Adipocyte (in vitro differentiated cells): ENCODE measurements around the gene FGD2.

ENCODE experiments used
- DNase-seq: peaks from one replicate; pipeline ENCODE4 v3.0.0-alpha.2; 2015; ENCODE audit warnings: low read depth
- H3K27me3 ChIP-seq: replicated peaks from 2 replicates; pipeline ENCODE4 v1.7.0; 2013; ENCODE audit warnings: mild to moderate bottlenecking, low read length, moderate library complexity; ENCODE audit not compliant: control insufficient read depth, insufficient read depth
- H3K36me3 ChIP-seq: 2 replicates; pipeline ENCODE4 v1.7.0; 2013; ENCODE audit warnings: low read length, mild to moderate bottlenecking, moderate library complexity; ENCODE audit not compliant: control insufficient read depth, insufficient read depth, severe bottlenecking
- H3K4me1 ChIP-seq: 2 replicates; pipeline ENCODE4 v1.7.0; 2013; ENCODE audit warnings: mild to moderate bottlenecking, low read length, moderate library complexity; ENCODE audit not compliant: control insufficient read depth, insufficient read depth
- H3K4me3 ChIP-seq: 2 replicates; pipeline ENCODE4 v1.7.0; 2013; ENCODE audit warnings: mild to moderate bottlenecking, low read length, moderate library complexity
- H3K9ac ChIP-seq: 2 replicates; pipeline ENCODE4 v1.7.0; 2013; ENCODE audit warnings: mild to moderate bottlenecking, low read length, moderate library complexity
- H3K9me3 ChIP-seq: 2 replicates; pipeline ENCODE4 v1.7.0; 2013; ENCODE audit warnings: mild to moderate bottlenecking, low read length, moderate library complexity; ENCODE audit not compliant: control insufficient read depth

The FGD2 gene

DNA sequence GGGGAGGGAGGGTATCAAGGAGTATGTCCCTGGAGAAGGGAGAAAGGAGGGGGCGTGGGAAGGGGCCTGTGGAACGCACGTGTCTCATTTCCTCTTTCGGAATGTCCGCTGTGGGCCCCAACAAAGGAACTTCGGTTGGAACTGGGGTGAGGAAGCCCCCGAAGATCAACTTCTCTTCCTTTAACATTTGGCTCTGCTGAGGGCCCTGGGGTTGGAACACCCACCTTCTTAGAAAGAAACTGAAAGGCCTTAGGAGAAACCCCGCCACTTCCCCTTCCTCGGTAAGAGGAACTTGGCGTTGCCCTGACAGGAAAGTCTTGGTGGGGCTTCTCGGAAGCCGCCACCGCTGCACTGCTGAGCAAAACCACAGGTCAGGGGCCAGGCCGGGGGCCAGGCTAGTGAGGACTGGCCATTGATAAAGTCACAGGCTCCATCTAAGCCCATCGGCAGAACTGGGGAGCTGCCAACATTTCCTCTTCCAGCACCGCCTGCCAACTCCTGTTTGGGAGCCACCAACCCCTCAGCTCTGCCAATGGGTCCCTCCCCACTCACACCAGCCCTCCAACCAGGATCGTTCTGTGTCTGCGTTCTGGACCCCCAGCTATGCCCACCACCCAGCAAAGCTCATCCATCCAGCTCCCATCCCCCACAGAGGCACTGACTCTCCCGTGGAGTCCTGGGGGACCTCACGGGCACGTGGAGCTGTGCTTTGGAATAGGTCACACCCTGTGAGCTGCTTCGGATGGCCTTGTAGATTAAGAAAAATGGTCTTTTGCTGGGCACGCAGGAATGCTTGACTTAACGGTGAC is 44.8 kb downstream of the FGD2 start:
- no peak overlapping the region for H3K9ac ChIP-seq
- H3K9me3 ChIP-seq, result no peaks in the 10 kb centered on the region
- H3K4me3 ChIP-seq, result no peak overlapping the region
- peaks cover 6% of the 10 kb centered on the region for H3K4me1 ChIP-seq
- H3K27me3 ChIP-seq, result peaks cover 5% of the 10 kb centered on the region
- DNase-seq, result no peak
- no peaks in the 10 kb centered on the region for H3K36me3 ChIP-seq

- Histone ChIP-seq H3K4me3 (no peak overlapping the region), H3K9me3 (no peaks in the 10 kb centered on the region), H3K27me3 (peaks cover 5% of the 10 kb centered on the region), H3K9ac (no peak overlapping the region), H3K36me3 (no peaks in the 10 kb centered on the region), H3K4me1 (peaks cover 6% of the 10 kb centered on the region)
- no peak for DNase-seq
These were observed 45.3 kb downstream of the FGD2 start for GRCh38 chr6:37050854-37051137.

DNA sequence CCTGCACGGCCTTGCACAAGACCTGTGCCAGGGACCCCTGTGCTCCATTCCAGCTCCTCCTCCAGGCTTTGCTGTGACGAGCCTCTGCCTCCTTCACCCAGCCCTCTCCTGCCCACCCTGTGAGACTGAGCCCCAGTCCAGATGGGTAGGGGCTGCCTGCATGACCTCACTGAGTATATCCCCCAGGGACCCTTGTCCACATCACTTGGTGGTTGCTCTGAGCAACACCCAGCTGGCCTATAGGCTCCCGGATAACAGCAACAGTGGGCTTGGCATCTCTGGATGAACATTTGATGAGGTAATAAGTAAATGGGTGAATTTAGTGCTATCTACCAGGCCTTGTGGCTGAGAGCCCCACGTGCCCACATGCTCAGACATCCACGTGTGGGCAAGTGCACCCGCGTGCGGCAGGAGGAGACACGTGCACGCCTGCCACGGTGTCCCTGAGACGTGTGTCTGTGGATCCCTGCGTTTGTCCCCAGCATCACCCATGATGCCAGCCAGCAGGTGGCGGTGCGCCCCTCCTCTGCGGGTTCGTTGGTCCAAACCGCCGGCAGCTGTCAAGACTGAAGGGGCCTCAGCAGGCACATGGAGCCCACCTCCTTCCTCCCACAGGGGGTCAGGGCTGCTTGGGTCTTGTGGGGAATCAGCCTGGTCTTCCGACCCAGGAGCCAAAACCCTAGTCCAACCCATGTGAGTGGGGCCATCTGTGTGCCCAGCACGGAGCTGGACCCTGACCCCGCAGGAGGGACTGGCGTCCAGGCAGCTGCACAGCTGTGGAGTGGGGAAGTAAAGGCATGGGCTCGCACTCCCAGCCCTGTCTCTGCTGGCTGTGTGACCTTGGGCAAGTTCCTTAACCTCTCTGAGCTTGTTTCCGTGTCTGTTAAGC is 45.9 kb downstream of the FGD2 start:
- H3K27me3 ChIP-seq, result peaks cover 5% of the 10 kb centered on the region
- no peak overlapping the region for H3K4me3 ChIP-seq
- no peaks in the 10 kb centered on the region for H3K9me3 ChIP-seq
- H3K4me1 ChIP-seq, result peaks cover 6% of the 10 kb centered on the region
- no peak overlapping the region for H3K9ac ChIP-seq
- H3K36me3 ChIP-seq, result no peaks in the 10 kb centered on the region
- peak; percentile 94 for DNase-seq

- no peak overlapping the region for H3K4me3 ChIP-seq
- peaks cover 6% of the 10 kb centered on the region for H3K4me1 ChIP-seq
- no peak for DNase-seq
- H3K36me3 ChIP-seq, result no peaks in the 10 kb centered on the region
- peaks cover 5% of the 10 kb centered on the region for H3K27me3 ChIP-seq
- no peak overlapping the region for H3K9ac ChIP-seq
- H3K9me3 ChIP-seq, result no peaks in the 10 kb centered on the region
These were observed 46.7 kb downstream of the FGD2 start for GRCh38 chr6:37052027-37052628.

- Histone ChIP-seq H3K9ac (no peak overlapping the region), H3K9me3 (no peaks in the 10 kb centered on the region), H3K27me3 (no peaks in the 10 kb centered on the region), H3K4me1 (peaks cover 15% of the 10 kb centered on the region), H3K4me3 (no peak overlapping the region), H3K36me3 (no peaks in the 10 kb centered on the region)
- DNase-seq, result no peak
These were observed 48.2 kb downstream of the FGD2 start for GRCh38 chr6:37053683-37054082.

- no peaks in the 10 kb centered on the region for H3K27me3 ChIP-seq
- no peak overlapping the region for H3K9ac ChIP-seq
- peaks cover 19% of the 10 kb centered on the region for H3K4me1 ChIP-seq
- H3K4me3 ChIP-seq, result no peak overlapping the region
- H3K9me3 ChIP-seq, result no peaks in the 10 kb centered on the region
- no peak for DNase-seq
- no peaks in the 10 kb centered on the region for H3K36me3 ChIP-seq
These were observed 48.7 kb downstream of the FGD2 start for GRCh38 chr6:37054171-37054570.

DNA sequence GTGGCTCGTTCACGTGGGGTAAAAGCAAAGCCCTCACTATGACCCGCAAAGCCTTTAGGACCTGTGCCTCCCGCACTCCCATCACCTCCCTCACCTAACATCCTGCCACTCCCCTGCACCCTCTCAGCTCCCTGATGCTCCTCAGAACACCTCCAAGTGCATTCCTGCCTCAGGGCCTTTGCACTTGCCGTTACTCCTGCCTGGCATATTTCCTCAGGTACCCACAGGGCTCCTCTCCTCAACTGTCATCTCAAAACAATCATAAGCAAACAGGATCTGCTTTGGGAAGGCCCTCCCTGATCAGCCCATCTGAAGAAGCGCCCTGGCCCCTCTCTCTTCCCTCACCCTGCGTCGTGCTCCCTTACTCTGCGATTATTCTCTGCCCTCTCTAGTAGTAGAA is 49.1 kb downstream of the FGD2 start:
- no peak for DNase-seq
- no peaks in the 10 kb centered on the region for H3K27me3 ChIP-seq
- peaks cover 23% of the 10 kb centered on the region for H3K4me1 ChIP-seq
- H3K4me3 ChIP-seq, result no peak overlapping the region
- no peak overlapping the region for H3K9ac ChIP-seq
- no peaks in the 10 kb centered on the region for H3K36me3 ChIP-seq
- H3K9me3 ChIP-seq, result no peaks in the 10 kb centered on the region

DNA sequence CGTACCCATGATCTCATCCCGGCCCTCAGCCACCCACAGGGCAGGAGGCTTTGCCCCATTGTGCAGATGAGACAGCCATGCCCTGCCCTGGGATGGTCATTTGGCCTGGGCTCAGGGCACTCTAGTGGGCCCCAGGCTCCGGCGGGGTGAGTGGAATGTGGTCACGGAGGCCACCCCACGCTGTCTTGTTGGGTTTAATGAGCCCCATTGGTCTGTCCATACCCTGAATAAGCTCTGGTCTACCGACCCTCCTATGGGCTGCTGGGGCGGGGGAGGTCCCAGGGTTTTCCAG is 50.6 kb downstream of the FGD2 start:
- no peaks in the 10 kb centered on the region for H3K9me3 ChIP-seq
- no peaks in the 10 kb centered on the region for H3K36me3 ChIP-seq
- H3K4me3 ChIP-seq, result no peak overlapping the region
- H3K27me3 ChIP-seq, result no peaks in the 10 kb centered on the region
- peaks cover 31% of the 10 kb centered on the region for H3K4me1 ChIP-seq
- H3K9ac ChIP-seq, result no peak overlapping the region
- DNase-seq, result no peak

GRCh38 chr6:37056439-37057127 is 51.1 kb downstream of the FGD2 start:
- no peaks in the 10 kb centered on the region for H3K36me3 ChIP-seq
- H3K4me1 ChIP-seq, result peaks cover 33% of the 10 kb centered on the region

GRCh38 chr6:37057128-37057471 is 51.6 kb downstream of the FGD2 start:
- H3K36me3 ChIP-seq, result no peaks in the 10 kb centered on the region
- H3K4me3 ChIP-seq, result no peak overlapping the region
- H3K27me3 ChIP-seq, result no peaks in the 10 kb centered on the region
- no peak for DNase-seq
- H3K9me3 ChIP-seq, result no peaks in the 10 kb centered on the region
- no peak overlapping the region for H3K9ac ChIP-seq
- peaks cover 28% of the 10 kb centered on the region for H3K4me1 ChIP-seq

More at GRCh38 chr6:37056439-37057127, 51.1 kb downstream of the FGD2 start:
- Histone ChIP-seq H3K27me3 (no peaks in the 10 kb centered on the region), H3K4me3 (no peak overlapping the region), H3K9me3 (no peaks in the 10 kb centered on the region), H3K9ac (no peak overlapping the region)
- peak; percentile 46 for DNase-seq

DNA sequence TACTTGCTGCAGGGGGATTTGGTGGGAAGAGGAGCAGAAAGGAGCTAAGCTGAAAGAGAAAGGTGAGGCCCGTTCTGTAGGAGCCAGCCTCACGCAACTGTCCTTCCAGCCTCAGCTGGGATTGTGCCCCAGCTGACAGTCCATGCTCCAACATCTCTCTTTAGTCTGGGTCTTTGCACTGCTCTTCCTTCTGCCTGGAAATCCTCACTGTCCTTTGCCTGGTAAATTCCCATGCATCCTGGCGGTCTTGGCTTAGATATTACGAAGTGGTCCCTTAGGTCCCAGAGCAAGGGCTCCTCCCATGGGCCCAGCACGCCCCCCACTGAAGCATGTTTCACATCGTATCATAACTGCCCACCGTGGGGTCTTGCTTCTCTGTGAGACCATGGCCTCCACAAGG is 52.2 kb downstream of the FGD2 start:
- no peaks in the 10 kb centered on the region for H3K36me3 ChIP-seq
- H3K4me1 ChIP-seq, result peaks cover 28% of the 10 kb centered on the region
- no peaks in the 10 kb centered on the region for H3K9me3 ChIP-seq
- DNase-seq, result no peak
- H3K4me3 ChIP-seq, result no peak overlapping the region
- no peaks in the 10 kb centered on the region for H3K27me3 ChIP-seq
- H3K9ac ChIP-seq, result no peak overlapping the region
